OCI-LY1 (cell line): Measurements from ENCODE around the gene ACMSD.

Experiments used
- EZH2 ChIP-seq: fragments of 200-600 bp; sonication (generic), shearing (Covaris generic); IDR thresholded peaks from 2 replicates; pipeline ENCODE4 v1.8.0; 2017; ENCODE audit warnings: borderline replicate concordance, mixed run types, mild to moderate bottlenecking, antibody characterized with exemption, low read length, moderate library complexity, mixed read lengths
- TF ChIP-seq, protein P1 (sequence below): fragments of 200-600 bp; sonication (generic), shearing (Covaris generic); IDR thresholded peaks from 2 replicates; pipeline ENCODE4 v1.5.1; 2017; ENCODE audit warnings: mild to moderate bottlenecking, antibody characterized with exemption, low read length, moderate library complexity, mixed read lengths

DNA sequence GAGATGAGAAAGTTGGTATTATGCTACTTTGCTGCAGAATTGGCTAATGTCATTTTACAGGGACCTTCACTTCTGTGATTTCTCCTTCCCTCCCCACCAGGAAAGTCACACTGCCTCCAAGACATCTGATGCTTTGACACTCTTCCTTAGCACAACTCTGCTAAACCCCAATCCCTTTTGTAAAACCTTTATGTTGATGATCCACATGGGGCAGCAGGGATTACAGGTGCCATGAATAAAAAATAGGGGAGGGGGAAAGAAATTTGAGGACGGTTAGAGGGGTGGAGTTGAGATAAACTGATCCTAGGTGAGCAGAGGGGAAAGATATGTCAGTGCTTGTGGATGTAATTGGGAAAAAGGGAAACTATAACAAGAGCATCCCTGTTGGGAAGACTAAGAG, 106.6 kb downstream of the ACMSD start:
- no peak for TF ChIP-seq EZH2
- TF ChIP-seq, protein P1, sequence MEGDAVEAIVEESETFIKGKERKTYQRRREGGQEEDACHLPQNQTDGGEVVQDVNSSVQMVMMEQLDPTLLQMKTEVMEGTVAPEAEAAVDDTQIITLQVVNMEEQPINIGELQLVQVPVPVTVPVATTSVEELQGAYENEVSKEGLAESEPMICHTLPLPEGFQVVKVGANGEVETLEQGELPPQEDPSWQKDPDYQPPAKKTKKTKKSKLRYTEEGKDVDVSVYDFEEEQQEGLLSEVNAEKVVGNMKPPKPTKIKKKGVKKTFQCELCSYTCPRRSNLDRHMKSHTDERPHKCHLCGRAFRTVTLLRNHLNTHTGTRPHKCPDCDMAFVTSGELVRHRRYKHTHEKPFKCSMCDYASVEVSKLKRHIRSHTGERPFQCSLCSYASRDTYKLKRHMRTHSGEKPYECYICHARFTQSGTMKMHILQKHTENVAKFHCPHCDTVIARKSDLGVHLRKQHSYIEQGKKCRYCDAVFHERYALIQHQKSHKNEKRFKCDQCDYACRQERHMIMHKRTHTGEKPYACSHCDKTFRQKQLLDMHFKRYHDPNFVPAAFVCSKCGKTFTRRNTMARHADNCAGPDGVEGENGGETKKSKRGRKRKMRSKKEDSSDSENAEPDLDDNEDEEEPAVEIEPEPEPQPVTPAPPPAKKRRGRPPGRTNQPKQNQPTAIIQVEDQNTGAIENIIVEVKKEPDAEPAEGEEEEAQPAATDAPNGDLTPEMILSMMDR = no peak
